Measurements from ENCODE around the gene MOB1A. TPM values are rescaled to one million over a fixed set of nuclear protein-coding genes. Genes with fewer than 3 reads are reported as not detected.

MOB1A gene
- total RNA-seq, 1 experiment from 2014 or later: 95.1 TPM

DNA sequence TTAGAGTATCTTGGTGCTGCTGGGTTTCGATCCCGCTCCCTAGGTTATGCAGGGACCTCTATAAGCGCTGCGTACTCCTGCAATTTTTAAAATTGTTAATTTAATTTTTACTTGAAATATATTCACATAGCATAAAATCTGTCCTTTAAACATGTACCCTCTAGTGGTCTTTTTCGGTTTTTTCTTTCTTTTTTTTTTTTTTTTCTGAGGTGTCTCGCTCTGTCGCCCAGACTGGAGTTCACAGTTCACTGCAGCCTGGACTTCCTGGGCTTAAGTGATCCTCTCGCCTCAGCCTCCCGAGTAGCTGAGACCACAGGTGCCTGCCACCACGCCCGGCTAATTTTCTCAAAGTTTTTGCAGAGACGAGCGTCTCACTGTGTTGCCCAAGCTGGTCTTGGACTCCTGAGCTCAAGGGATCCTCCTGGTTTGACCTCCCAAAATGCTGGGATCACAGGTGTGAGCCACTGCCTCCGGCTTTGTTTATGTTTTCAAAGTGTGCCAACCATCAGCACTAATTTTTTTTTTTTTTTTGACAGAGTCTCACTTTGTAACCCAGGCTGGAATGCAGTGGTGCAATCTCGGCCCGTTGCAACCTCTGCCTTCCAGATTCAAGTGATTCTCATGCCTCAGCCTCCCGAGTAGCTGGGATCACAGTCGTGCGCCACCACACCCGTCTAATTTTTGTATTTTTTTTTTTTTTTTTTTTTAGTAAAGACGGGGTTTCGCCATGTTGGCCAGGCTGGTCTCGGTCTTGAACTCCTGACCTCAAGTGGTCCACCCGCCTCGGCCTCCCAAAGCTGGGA is 585 bp upstream of the MOB1A start:
- no peaks in the 10 kb centered on the region for H3K4me1 ChIP-seq (ENCODE audit: insufficient read depth, low read length)
- H2BK120ac ChIP-seq (ENCODE audit: low read depth, low read length, poor library complexity, severe bottlenecking): no peak overlapping the region
- H3K4me1 Mint-ChIP-seq: peaks cover 13 to 15% of the 10 kb centered on the region in 2 experiments
- no peak overlapping the region for H3K27ac ChIP-seq (ENCODE audit: insufficient read length, low read depth, low read length)
- no peak overlapping the region for H4K8ac ChIP-seq (replicated peaks; ENCODE audit: insufficient read length, low read depth, low read length)
- H2AK5ac ChIP-seq (ENCODE audit: insufficient read length, low read length): no peak overlapping the region
- H3K23ac ChIP-seq (ENCODE audit: insufficient read length, low read depth, low read length): no peak overlapping the region
- H3K27ac Mint-ChIP-seq: peak overlapping the region; percentile 11 to 64 (median 44); a peak in 3 of 7 replicates
- H3K9ac ChIP-seq (ENCODE audit: extremely low read depth, insufficient read length, low read length): no peak overlapping the region
- H2BK12ac ChIP-seq (ENCODE audit: insufficient read length, low read depth, low read length): no peak overlapping the region
- H4K5ac ChIP-seq (ENCODE audit: insufficient read length, low read depth, low read length): no peak overlapping the region
- no peak overlapping the region for H4K91ac ChIP-seq (ENCODE audit: insufficient read length, low read depth, low read length)
- no peak overlapping the region for H2AFZ ChIP-seq (ENCODE audit: low read length)
- H3K23me2 ChIP-seq (ENCODE audit: insufficient read length, low read depth, low read length, poor library complexity, severe bottlenecking): no peaks in the 10 kb centered on the region
- H2BK15ac ChIP-seq (ENCODE audit: low read depth, low read length): no peak overlapping the region
- TF ChIP-seq, protein P1, sequence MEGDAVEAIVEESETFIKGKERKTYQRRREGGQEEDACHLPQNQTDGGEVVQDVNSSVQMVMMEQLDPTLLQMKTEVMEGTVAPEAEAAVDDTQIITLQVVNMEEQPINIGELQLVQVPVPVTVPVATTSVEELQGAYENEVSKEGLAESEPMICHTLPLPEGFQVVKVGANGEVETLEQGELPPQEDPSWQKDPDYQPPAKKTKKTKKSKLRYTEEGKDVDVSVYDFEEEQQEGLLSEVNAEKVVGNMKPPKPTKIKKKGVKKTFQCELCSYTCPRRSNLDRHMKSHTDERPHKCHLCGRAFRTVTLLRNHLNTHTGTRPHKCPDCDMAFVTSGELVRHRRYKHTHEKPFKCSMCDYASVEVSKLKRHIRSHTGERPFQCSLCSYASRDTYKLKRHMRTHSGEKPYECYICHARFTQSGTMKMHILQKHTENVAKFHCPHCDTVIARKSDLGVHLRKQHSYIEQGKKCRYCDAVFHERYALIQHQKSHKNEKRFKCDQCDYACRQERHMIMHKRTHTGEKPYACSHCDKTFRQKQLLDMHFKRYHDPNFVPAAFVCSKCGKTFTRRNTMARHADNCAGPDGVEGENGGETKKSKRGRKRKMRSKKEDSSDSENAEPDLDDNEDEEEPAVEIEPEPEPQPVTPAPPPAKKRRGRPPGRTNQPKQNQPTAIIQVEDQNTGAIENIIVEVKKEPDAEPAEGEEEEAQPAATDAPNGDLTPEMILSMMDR (conservative IDR thresholded peaks at IDR 0.05): peak; percentile 66
- peaks cover 17 to 31% (median 20%) of the 10 kb centered on the region in 3 experiments for H3K36me3 Mint-ChIP-seq (ENCODE audit: insufficient read depth in 1 of 3, low read depth in 3 of 3)
- peak overlapping the region; percentile 90 to 93 for H3K4me3 Mint-ChIP-seq
- no peak overlapping the region for H2BK20ac ChIP-seq (ENCODE audit: low read depth, low read length, poor library complexity, severe bottlenecking)
- H3K79me1 ChIP-seq (ENCODE audit: insufficient read depth, low read depth, low read length, poor library complexity, severe bottlenecking): peaks cover 7% of the 10 kb centered on the region
- H3K4ac ChIP-seq (ENCODE audit: low read depth, low read length): no peak overlapping the region
- peaks cover 16% of the 10 kb centered on the region; the same call in 1 of the 2 replicates for H3K79me2 ChIP-seq (ENCODE audit: insufficient read depth, low read length)
- H3K27me3 ChIP-seq (ENCODE audit: insufficient read depth, low read length): no peaks in the 10 kb centered on the region
- DNase-seq: no peak
- H3K14ac ChIP-seq (ENCODE audit: insufficient read depth, low read length): no peak overlapping the region
- H3K18ac ChIP-seq (ENCODE audit: insufficient read length, low read depth, low read length): no peak overlapping the region
- H3K56ac ChIP-seq (ENCODE audit: insufficient read length, low read depth, low read length): no peak overlapping the region
- no peak overlapping the region for H3K4me2 ChIP-seq (ENCODE audit: insufficient read depth, insufficient read length, low read length)
- H4K20me1 ChIP-seq (ENCODE audit: control insufficient read depth, insufficient read depth, insufficient read length): no peaks in the 10 kb centered on the region
- H3K9me3 ChIP-seq (ENCODE audit: control insufficient read depth, low read depth, low read length): no peaks in the 10 kb centered on the region
- peaks cover 4% of the 10 kb centered on the region in 2 experiments; a peak in 3 of 5 replicates for H3K9me3 Mint-ChIP-seq
- WGBS (ENCODE audit: extremely low coverage, insufficient read length, low lambda C conversion rate): no CpG with 5 or more reads among the region's 25 CpGs
- H2BK5ac ChIP-seq (ENCODE audit: insufficient read length, low read length): no peak overlapping the region
- H3T11ph ChIP-seq (ENCODE audit: low read length): no peak overlapping the region
- H3K27me3 Mint-ChIP-seq (ENCODE audit: low read depth): no peaks in the 10 kb centered on the region

Measured in H9 (cell line).